ENCODE results near the gene SNRNP40. TPM values are rescaled to one million over a fixed set of nuclear protein-coding genes. Genes with fewer than 3 reads are reported as not detected.

SNRNP40 gene
- total and polyA plus RNA-seq, 2 experiments from 2014 or later, result 90.0 to 135 TPM

DNA sequence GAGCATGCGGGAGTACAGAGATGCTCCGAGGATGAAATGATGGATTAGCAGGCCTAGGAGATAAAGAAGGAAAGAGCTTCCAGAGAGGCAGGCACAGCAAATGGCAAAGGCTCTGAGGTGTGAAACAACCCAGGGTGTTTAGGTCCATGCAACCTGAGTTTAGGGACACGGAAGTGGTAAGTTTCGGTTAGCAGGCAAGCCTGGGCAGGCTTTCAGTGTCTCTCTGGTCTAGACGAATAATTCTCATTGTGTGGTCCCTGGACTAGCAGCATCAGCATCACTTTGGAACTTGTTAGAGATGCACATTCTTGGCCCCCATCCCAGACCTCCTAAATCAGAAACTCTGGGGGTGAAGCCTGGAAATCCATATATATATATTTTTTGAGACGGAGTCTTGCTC lies 75.5 kb downstream of the SNRNP40 start:
- no peak overlapping the region for H3K4me3 ChIP-seq
- peaks cover 11% of the 10 kb centered on the region for H3K27me3 Mint-ChIP-seq (ENCODE audit: insufficient read depth, low read depth, poor library complexity)
- TF ChIP-seq, protein P1, sequence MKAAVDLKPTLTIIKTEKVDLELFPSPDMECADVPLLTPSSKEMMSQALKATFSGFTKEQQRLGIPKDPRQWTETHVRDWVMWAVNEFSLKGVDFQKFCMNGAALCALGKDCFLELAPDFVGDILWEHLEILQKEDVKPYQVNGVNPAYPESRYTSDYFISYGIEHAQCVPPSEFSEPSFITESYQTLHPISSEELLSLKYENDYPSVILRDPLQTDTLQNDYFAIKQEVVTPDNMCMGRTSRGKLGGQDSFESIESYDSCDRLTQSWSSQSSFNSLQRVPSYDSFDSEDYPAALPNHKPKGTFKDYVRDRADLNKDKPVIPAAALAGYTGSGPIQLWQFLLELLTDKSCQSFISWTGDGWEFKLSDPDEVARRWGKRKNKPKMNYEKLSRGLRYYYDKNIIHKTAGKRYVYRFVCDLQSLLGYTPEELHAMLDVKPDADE (IDR thresholded peaks at IDR 0.05), result no peak
- TF ChIP-seq ZNF114 (CRISPR knock-in tag; IDR thresholded peaks at IDR 0.05) (no peak), JUNB (IDR thresholded peaks at IDR 0.05; ENCODE audit: unreplicated experiment) (no peak), EZH2 (IDR thresholded peaks at IDR 0.05; ENCODE audit: low read depth, unreplicated experiment) (no peak), NANOG (IDR thresholded peaks at IDR 0.05; ENCODE audit: borderline replicate concordance) (no peak), EZH2phosphoT487 (IDR thresholded peaks at IDR 0.05; ENCODE audit: unreplicated experiment) (no peak), CREB1 (CRISPR knock-in tag; IDR thresholded peaks at IDR 0.05; ENCODE audit: low read depth) (no peak), STAT1 (IDR thresholded peaks at IDR 0.05; ENCODE audit: unreplicated experiment) (no peak), POLR2AphosphoS5 (IDR thresholded peaks at IDR 0.05; ENCODE audit: low read depth) (no peak)
- TF ChIP-seq, protein P2, sequence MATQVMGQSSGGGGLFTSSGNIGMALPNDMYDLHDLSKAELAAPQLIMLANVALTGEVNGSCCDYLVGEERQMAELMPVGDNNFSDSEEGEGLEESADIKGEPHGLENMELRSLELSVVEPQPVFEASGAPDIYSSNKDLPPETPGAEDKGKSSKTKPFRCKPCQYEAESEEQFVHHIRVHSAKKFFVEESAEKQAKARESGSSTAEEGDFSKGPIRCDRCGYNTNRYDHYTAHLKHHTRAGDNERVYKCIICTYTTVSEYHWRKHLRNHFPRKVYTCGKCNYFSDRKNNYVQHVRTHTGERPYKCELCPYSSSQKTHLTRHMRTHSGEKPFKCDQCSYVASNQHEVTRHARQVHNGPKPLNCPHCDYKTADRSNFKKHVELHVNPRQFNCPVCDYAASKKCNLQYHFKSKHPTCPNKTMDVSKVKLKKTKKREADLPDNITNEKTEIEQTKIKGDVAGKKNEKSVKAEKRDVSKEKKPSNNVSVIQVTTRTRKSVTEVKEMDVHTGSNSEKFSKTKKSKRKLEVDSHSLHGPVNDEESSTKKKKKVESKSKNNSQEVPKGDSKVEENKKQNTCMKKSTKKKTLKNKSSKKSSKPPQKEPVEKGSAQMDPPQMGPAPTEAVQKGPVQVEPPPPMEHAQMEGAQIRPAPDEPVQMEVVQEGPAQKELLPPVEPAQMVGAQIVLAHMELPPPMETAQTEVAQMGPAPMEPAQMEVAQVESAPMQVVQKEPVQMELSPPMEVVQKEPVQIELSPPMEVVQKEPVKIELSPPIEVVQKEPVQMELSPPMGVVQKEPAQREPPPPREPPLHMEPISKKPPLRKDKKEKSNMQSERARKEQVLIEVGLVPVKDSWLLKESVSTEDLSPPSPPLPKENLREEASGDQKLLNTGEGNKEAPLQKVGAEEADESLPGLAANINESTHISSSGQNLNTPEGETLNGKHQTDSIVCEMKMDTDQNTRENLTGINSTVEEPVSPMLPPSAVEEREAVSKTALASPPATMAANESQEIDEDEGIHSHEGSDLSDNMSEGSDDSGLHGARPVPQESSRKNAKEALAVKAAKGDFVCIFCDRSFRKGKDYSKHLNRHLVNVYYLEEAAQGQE (IDR thresholded peaks at IDR 0.05; ENCODE audit: unreplicated experiment), result no peak
- TF ChIP-seq, protein P3, sequence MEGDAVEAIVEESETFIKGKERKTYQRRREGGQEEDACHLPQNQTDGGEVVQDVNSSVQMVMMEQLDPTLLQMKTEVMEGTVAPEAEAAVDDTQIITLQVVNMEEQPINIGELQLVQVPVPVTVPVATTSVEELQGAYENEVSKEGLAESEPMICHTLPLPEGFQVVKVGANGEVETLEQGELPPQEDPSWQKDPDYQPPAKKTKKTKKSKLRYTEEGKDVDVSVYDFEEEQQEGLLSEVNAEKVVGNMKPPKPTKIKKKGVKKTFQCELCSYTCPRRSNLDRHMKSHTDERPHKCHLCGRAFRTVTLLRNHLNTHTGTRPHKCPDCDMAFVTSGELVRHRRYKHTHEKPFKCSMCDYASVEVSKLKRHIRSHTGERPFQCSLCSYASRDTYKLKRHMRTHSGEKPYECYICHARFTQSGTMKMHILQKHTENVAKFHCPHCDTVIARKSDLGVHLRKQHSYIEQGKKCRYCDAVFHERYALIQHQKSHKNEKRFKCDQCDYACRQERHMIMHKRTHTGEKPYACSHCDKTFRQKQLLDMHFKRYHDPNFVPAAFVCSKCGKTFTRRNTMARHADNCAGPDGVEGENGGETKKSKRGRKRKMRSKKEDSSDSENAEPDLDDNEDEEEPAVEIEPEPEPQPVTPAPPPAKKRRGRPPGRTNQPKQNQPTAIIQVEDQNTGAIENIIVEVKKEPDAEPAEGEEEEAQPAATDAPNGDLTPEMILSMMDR (conservative IDR thresholded peaks at IDR 0.05; ENCODE audit: low read depth in 2 of 2), result no peak
- TF ChIP-seq, protein P4, sequence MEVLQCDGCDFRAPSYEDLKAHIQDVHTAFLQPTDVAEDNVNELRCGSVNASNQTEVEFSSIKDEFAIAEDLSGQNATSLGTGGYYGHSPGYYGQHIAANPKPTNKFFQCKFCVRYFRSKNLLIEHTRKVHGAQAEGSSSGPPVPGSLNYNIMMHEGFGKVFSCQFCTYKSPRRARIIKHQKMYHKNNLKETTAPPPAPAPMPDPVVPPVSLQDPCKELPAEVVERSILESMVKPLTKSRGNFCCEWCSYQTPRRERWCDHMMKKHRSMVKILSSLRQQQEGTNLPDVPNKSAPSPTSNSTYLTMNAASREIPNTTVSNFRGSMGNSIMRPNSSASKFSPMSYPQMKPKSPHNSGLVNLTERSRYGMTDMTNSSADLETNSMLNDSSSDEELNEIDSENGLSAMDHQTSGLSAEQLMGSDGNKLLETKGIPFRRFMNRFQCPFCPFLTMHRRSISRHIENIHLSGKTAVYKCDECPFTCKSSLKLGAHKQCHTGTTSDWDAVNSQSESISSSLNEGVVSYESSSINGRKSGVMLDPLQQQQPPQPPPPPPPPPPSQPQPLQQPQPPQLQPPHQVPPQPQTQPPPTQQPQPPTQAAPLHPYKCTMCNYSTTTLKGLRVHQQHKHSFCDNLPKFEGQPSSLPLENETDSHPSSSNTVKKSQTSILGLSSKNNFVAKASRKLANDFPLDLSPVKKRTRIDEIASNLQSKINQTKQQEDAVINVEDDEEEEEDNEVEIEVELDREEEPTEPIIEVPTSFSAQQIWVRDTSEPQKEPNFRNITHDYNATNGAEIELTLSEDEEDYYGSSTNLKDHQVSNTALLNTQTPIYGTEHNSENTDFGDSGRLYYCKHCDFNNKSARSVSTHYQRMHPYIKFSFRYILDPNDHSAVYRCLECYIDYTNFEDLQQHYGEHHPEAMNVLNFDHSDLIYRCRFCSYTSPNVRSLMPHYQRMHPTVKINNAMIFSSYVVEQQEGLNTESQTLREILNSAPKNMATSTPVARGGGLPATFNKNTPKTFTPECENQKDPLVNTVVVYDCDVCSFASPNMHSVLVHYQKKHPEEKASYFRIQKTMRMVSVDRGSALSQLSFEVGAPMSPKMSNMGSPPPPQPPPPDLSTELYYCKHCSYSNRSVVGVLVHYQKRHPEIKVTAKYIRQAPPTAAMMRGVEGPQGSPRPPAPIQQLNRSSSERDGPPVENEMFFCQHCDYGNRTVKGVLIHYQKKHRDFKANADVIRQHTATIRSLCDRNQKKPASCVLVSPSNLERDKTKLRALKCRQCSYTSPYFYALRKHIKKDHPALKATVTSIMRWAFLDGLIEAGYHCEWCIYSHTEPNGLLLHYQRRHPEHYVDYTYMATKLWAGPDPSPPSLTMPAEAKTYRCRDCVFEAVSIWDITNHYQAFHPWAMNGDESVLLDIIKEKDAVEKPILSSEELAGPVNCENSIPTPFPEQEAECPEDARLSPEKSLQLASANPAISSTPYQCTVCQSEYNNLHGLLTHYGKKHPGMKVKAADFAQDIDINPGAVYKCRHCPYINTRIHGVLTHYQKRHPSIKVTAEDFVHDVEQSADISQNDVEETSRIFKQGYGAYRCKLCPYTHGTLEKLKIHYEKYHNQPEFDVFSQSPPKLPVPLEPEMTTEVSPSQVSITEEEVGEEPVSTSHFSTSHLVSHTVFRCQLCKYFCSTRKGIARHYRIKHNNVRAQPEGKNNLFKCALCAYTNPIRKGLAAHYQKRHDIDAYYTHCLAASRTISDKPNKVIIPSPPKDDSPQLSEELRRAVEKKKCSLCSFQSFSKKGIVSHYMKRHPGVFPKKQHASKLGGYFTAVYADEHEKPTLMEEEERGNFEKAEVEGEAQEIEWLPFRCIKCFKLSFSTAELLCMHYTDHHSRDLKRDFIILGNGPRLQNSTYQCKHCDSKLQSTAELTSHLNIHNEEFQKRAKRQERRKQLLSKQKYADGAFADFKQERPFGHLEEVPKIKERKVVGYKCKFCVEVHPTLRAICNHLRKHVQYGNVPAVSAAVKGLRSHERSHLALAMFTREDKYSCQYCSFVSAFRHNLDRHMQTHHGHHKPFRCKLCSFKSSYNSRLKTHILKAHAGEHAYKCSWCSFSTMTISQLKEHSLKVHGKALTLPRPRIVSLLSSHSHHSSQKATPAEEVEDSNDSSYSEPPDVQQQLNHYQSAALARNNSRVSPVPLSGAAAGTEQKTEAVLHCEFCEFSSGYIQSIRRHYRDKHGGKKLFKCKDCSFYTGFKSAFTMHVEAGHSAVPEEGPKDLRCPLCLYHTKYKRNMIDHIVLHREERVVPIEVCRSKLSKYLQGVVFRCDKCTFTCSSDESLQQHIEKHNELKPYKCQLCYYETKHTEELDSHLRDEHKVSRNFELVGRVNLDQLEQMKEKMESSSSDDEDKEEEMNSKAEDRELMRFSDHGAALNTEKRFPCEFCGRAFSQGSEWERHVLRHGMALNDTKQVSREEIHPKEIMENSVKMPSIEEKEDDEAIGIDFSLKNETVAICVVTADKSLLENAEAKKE (CRISPR knock-in tag; IDR thresholded peaks at IDR 0.05), result no peak
- no peaks in the 10 kb centered on the region; the same call in none of the 2 replicates for H4K20me1 ChIP-seq (replicated peaks; ENCODE audit: insufficient read depth)
- ATAC-seq, result no peak
- H3K36me3 ChIP-seq (ENCODE audit: insufficient read depth), result no peaks in the 10 kb centered on the region
- H3K27ac Mint-ChIP-seq, result no peak overlapping the region; the same call in 1 of the 2 replicates
- H3K4me1 ChIP-seq (ENCODE audit: insufficient read depth), result peaks cover 13% of the 10 kb centered on the region
- H3K9me2 ChIP-seq (ENCODE audit: insufficient read depth), result no peaks in the 10 kb centered on the region
- no peaks in the 10 kb centered on the region for H3F3A ChIP-seq (replicated peaks; ENCODE audit: low read depth)
- H3K79me2 ChIP-seq (replicated peaks; ENCODE audit: insufficient read depth), result peaks cover 3% of the 10 kb centered on the region; the same call in 1 of the 2 replicates
- H3K27ac ChIP-seq (ENCODE audit: low read depth), result no peak overlapping the region
- H3K4me2 ChIP-seq, result no peak overlapping the region
- H3K27me3 ChIP-seq (ENCODE audit: insufficient read depth), result no peaks in the 10 kb centered on the region
- no peak overlapping the region for H3K4me3 Mint-ChIP-seq
- H3K36me3 Mint-ChIP-seq (ENCODE audit: low read depth), result no peaks in the 10 kb centered on the region; the same call in 2 of the 3 replicates
- H3K4me1 Mint-ChIP-seq, result peaks cover 18% of the 10 kb centered on the region
- no peaks in the 10 kb centered on the region for H3K9me3 Mint-ChIP-seq
- H2AFZ ChIP-seq, result no peak overlapping the region
- DNase-seq (ENCODE audit: low spot score), result no peak
